ENCODE measurements around the gene HDHD3. TPM values are rescaled to one million over a fixed set of nuclear protein-coding genes. Genes with fewer than 3 reads are reported as not detected.

Gene HDHD3, protein sequence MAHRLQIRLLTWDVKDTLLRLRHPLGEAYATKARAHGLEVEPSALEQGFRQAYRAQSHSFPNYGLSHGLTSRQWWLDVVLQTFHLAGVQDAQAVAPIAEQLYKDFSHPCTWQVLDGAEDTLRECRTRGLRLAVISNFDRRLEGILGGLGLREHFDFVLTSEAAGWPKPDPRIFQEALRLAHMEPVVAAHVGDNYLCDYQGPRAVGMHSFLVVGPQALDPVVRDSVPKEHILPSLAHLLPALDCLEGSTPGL
- total RNA-seq, result 10 to 100 TPM in 3 of 4 donors, 1 to 10 TPM in 1; 7.8 to 33.0 (median 20.9) TPM

DNA sequence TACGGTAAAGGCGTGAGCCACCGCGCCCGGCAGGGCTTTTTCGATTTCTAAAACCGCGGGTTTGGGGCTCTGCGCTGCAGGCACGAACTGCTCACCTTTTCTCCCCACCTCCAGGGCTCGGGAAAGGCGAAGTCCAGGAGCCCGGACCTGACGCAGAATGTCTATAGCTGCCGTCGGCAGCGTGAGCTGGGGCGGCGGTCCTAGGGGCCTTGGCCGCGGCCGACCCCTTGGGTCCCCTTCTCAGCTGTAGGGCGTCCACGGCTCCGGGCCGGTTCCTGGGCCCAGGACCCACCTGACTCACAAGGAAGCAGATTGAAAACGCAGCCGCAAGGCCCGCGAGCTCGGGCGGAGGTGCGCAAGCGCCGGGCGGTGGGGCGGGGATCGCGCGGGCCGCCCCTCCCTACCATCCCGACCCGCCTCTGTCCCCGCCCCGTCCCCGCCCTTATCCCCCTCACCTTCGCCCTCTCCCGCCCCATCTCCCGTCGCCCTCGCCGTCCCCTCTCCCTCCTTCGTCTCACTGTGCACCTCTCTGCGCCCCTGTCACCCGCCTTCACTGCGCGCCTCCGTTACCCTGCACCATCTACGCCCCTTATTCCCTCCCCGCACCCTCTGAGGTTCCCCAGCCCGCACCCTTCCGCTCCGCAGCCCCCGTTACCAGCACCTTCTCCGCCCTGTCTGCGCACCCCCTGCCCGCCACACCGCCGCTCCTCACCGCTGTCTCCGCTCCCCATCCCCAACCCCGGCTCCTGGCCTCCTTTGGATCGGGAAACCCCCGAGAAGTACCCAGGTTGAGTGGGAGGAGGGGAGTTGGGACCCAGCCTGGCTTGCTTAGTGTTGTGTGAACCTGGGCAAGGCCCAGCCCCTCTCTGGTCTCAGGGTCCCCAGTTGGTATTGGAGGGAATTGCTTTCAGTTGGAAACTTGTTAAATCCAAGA is at the start of gene HDHD3:
HDHD3 (minus strand) TSS at position 353 of the 934 bp plus-strand sequence. CDS start 2,632 bp downstream, outside the sequence.
- TF ChIP-seq, protein P1, sequence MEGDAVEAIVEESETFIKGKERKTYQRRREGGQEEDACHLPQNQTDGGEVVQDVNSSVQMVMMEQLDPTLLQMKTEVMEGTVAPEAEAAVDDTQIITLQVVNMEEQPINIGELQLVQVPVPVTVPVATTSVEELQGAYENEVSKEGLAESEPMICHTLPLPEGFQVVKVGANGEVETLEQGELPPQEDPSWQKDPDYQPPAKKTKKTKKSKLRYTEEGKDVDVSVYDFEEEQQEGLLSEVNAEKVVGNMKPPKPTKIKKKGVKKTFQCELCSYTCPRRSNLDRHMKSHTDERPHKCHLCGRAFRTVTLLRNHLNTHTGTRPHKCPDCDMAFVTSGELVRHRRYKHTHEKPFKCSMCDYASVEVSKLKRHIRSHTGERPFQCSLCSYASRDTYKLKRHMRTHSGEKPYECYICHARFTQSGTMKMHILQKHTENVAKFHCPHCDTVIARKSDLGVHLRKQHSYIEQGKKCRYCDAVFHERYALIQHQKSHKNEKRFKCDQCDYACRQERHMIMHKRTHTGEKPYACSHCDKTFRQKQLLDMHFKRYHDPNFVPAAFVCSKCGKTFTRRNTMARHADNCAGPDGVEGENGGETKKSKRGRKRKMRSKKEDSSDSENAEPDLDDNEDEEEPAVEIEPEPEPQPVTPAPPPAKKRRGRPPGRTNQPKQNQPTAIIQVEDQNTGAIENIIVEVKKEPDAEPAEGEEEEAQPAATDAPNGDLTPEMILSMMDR (IDR thresholded peaks at IDR 0.05; ENCODE audit: low read depth), result no peak

DNA sequence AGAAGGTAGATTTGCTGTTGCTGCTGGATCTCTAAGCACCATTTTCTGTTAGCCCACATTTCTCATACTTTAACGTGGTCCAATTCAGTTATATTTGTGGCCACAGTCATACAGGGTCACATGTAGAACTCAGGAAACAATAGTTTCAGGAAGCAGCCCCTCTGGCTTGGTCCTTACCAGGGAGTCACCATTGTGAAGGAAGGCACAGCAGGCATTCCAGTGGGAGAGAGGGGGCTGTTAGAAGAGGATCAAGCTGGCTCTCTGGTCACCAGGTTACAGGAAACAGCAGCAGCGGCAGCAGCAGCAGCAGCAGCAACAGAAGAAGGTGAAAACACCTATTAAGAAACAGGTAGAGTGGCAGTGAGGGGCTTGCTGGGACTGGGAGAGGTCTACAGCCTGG is 48.3 kb upstream of the HDHD3 start:
- TF ChIP-seq, protein P1 (IDR thresholded peaks at IDR 0.05; ENCODE audit: low read depth), result no peak

DNA sequence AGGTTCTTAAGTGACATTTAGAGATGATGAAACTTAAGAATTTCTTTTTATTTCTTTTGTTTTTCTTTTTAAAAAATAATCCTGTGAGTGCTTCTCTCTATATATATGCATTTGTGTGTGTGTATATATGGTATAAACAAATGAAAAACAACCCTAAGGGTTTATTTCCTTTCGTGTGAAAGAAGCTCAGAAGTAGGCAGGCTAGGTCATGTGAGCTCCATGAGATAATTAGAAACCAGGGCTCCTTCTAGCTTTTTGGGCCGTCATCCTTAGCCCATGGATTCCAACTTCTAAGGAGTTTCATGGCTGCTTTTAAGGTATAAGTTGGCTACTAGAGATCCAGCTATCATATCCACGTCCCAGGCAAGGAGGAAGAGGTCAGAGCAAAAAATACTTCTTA is 44.9 kb upstream of the HDHD3 start:
- TF ChIP-seq, protein P1 (IDR thresholded peaks at IDR 0.05; ENCODE audit: low read depth), result no peak

DNA sequence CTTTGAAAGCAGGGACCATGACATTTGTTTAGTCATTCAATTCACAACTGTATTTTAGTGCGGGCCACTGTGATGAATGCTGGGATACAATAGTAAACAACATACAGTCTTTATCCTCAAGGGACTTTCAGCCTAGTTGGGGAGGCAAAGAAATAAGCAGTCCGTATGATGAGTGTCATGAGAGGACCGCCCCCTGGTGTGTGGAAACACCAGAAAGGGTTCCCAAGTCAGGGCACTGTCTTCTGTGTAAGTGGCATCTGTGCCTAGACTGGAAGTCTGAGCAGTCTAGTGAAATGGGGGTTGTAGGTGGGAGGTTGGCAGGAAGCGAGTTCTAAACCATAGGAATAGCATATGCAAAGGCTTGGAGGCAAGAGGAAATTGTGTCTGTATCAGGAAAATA is 40.6 kb upstream of the HDHD3 start:
- TF ChIP-seq, protein P1 (IDR thresholded peaks at IDR 0.05; ENCODE audit: low read depth), result no peak

DNA sequence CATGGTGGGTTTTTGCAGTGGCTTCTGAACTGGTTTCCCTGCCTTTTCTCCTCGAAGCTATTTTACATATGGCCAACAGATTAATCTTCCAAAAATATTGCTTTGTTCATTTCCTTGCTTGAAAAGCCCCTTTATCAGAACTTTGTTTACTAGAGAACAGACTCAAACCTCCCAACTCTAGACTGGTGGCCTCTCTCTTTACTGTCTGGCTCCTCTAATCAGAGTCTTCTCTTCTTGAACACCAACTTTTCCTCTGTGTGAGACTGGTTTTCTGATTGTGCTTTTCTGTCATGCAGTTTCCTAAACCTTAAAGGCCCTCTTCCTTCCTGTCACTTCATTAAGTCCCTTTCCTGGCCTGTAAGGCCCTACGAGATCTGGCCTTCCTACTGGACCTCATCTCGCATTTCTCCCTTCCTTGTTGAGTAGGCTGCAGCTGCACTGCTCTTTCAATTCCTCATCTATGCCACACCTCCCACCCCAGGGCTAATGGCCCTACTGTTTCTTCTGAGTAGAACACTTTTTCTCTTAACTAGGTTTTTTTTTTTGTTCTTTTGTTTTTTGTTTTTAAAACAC is 39.4 kb upstream of the HDHD3 start:
- TF ChIP-seq, protein P1 (IDR thresholded peaks at IDR 0.05; ENCODE audit: low read depth), result no peak

DNA sequence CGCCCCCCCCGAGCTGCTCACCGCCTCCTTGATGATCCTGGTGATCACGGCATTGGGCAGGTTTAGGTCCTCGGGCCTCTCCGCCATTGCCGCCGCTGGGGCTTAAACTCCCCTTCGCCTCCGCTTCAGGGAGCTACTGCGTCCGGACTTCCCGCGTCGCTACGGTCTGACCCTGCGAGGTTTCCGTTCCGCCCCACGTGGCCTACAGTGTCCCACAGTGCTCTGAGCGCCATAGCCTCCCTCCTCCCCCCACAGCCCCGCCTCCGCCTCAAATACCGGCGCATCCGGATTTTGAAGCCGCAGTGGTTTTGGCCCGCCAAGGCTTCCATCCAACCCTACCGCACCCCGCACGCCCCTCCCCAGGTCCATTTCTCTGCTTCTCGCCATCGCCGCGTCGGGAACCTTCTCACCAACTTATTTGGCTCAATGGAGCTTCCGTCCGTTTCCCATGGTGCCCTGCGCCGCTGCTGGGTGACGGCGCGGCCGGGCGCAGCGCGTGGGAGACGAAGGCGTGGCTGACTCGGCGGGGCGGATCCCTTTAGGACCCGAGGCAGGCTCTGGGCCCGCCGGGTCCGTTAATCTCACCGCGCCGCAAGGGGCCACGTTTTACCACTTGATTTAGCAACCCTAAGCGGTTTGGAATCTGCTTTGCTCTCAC is 33.5 kb upstream of the HDHD3 start, which contains the start of the genes C9orf43 and POLE3:
C9orf43 (plus strand) TSS at position 541 of the 658 bp plus-strand sequence. CDS start 2,747 bp downstream, outside the sequence.
POLE3 (minus strand) TSS at position 469 of the 658 bp plus-strand sequence; CDS start at position 87, 382 bp downstream.
- TF ChIP-seq, protein P1 (IDR thresholded peaks at IDR 0.05; ENCODE audit: low read depth), result no peak
